ENCODE data around the gene SCNN1B. TPM values are rescaled to one million over a fixed set of nuclear protein-coding genes. Genes with fewer than 3 reads are reported as not detected.

SCNN1B gene
- total RNA-seq, 2 donors from 2014 or later: 4.7 TPM; not detected in 1

DNA sequence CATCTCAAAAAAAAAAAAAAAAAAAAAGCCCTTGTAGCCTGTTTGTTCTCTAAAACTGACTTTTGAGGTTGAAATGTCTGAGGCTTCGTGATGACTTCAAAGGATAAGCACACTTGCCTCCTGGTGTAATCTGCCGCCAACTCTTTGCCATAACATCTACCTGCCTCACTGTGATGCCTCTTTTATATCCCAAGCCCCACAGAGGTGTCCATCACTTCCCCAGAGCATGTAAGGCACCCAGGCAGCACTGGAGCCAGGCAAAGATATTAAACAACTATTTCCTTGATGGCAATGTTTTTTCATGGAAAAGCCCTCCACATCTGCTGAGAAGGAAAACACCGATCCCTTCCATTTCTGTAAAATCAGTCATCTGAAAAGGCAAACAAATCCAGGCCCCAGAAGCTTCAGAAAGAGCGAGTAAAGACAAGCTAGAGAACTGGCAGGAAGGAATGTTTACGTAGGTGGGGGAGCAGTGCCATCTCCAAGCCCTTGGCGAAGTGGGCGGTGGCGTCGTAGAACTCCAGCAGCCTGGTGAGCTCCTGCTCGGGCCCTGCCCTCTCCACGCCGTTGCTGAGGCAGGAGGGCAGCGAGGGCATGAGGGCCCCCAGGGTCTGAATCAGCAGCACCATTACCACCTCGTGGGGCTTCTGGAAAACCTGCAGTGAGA is 122.3 kb downstream of the SCNN1B start:
- Histone ChIP-seq H3K36me3 (replicated peaks in 1 of 2; ENCODE audit: insufficient read depth in 1 of 2, low read depth in 2 of 2) (peaks cover 0 to 2% of the 10 kb centered on the region in 2 donors), H3K9me3 (no peaks in the 10 kb centered on the region), H3K27me3 (no peaks in the 10 kb centered on the region), H3K27ac (peak overlapping the region in 2 of 4 donors; percentile 71 to 73), H3K4me3 (no peak overlapping the region), H3K4me1 (peaks cover 14% of the 10 kb centered on the region)
- DNase-seq: peak in 3 of 4 donors; percentile 15 to 36 (median 20)
- intact Hi-C loops (cut with DNase I): no loop called here
- TF ChIP-seq POLR2A (IDR thresholded peaks at IDR 0.05): no peak
- TF ChIP-seq, protein P1, sequence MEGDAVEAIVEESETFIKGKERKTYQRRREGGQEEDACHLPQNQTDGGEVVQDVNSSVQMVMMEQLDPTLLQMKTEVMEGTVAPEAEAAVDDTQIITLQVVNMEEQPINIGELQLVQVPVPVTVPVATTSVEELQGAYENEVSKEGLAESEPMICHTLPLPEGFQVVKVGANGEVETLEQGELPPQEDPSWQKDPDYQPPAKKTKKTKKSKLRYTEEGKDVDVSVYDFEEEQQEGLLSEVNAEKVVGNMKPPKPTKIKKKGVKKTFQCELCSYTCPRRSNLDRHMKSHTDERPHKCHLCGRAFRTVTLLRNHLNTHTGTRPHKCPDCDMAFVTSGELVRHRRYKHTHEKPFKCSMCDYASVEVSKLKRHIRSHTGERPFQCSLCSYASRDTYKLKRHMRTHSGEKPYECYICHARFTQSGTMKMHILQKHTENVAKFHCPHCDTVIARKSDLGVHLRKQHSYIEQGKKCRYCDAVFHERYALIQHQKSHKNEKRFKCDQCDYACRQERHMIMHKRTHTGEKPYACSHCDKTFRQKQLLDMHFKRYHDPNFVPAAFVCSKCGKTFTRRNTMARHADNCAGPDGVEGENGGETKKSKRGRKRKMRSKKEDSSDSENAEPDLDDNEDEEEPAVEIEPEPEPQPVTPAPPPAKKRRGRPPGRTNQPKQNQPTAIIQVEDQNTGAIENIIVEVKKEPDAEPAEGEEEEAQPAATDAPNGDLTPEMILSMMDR (IDR thresholded peaks at IDR 0.05): no peak
- WGBS, 2 donors: 87 to 89% methylated on average over 14 of the region's 14 CpGs
- ATAC-seq: no peak

DNA sequence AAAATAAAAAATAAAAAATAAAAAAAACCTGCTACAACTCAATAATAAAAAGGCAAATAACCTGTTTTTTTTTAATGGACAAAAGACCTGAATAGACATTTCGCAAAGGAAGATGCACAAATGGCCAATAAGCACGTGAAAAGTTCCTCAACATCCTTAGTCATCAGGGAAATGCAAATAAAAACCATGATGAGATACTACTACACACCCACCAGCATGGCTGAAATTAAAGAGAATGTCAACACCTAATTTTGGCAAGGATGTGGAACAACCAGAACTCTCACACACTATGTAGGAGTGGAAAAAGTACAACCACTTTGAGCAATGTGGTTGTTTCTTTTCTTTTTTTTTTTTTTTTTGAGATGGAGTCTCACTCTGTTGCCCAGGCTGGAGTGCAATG is 126.2 kb downstream of the SCNN1B start:
- Histone ChIP-seq H3K36me3 (replicated peaks in 1 of 2; ENCODE audit: insufficient read depth in 1 of 2, low read depth in 2 of 2) (peaks cover 0 to 6% of the 10 kb centered on the region in 2 donors), H3K9me3 (no peaks in the 10 kb centered on the region), H3K27ac (no peak overlapping the region), H3K4me3 (no peak overlapping the region), H3K27me3 (no peaks in the 10 kb centered on the region), H3K4me1 (peaks cover 11% of the 10 kb centered on the region)
- no peak for DNase-seq
- ATAC-seq: no peak
- intact Hi-C loops (cut with DNase I): no loop called here
- TF ChIP-seq POLR2A (IDR thresholded peaks at IDR 0.05): no peak
- TF ChIP-seq, protein P1 (IDR thresholded peaks at IDR 0.05): no peak
- 76 to 77% methylated on average over 2 of the region's 2 CpGs for WGBS, 2 donors

Other genes with a start within 250 kb of the SCNN1B start
- 1 to 10 TPM; 5.2 to 8.6 TPM for gene USP31, start 152.8 kb upstream of the SCNN1B start, total RNA-seq
- 1 to 10 TPM in 1 of 2 donors, under 1 TPM in 1; 0.26 to 1.6 TPM for gene SCNN1G, start 119.6 kb upstream of the SCNN1B start, total RNA-seq
- 10 to 100 TPM; 19.5 to 43.5 TPM for gene COG7, start 150.9 kb downstream of the SCNN1B start, total RNA-seq
- gene GGA2, start 208.2 kb downstream of the SCNN1B start, total RNA-seq: 10 to 100 TPM; 59.3 to 64.6 TPM

Data from body of pancreas (tissue), 4 donors.